ENCODE measurements around the gene RTP5. TPM values are rescaled to one million over a fixed set of nuclear protein-coding genes. Genes with fewer than 3 reads are reported as not detected.
A peak's percentile ranks its signal among the peaks of the same experiment; 100 is the strongest.

Gene RTP5
- total RNA-seq, 1 experiment from 2014 or later, result not detected

DNA sequence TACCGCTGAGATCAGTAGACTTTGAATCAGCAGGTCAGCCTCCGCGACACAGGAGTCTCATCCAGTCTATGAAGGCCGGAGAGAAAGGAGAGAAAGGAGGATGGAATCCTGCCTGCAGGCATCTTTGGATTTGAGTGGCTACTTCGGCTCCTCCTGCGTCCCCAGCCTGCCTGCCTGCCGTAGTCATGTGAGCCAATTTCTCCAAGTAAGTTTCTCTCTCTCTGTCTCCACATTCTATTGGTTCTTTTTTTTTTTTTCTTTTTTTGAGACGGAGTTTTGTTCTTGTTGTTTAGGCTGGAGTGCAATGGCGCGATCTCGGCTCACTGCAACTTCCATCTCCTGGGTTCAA, 27.5 kb upstream of the RTP5 start:
- in situ Hi-C loops (cut with HindIII; ENCODE audit: low pct_unique_long_range_greater_than_20kb, low sequenced_read_pairs), result no loop called here
- DNase-seq (ENCODE audit: low read depth), result no peak

DNA sequence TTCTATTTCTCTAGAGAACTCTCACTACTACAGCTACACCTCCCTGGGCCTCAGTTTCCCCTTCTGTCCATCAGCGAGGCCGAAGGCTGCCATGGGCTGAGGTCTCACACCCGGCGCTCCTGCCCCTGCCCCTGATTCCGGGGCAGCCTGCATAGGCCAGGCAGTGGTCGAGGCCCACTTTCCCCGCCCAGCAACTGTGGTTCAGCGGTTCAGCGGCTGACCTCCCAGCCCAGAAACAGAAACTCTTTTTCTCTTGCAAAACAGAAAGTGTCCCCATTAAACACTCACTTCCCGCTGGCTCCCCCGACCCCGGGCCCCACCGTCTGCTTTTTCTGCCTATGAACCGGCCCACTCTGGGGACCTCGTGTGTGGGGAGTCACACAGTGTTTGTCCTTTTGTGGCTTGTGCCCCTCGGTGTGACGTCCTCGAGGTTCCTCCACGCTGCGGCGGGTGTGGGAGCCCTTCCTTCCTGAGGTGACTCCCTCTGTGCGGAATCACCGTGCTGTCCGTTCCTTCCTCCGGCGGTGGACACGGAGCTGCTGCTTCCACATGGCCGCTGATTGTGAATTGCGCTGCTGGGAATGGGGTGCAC, 26.8 kb upstream of the RTP5 start:
- in situ Hi-C loops (cut with HindIII; ENCODE audit: low pct_unique_long_range_greater_than_20kb, low sequenced_read_pairs), result no loop called here
- no peak for DNase-seq (ENCODE audit: low read depth)

DNA sequence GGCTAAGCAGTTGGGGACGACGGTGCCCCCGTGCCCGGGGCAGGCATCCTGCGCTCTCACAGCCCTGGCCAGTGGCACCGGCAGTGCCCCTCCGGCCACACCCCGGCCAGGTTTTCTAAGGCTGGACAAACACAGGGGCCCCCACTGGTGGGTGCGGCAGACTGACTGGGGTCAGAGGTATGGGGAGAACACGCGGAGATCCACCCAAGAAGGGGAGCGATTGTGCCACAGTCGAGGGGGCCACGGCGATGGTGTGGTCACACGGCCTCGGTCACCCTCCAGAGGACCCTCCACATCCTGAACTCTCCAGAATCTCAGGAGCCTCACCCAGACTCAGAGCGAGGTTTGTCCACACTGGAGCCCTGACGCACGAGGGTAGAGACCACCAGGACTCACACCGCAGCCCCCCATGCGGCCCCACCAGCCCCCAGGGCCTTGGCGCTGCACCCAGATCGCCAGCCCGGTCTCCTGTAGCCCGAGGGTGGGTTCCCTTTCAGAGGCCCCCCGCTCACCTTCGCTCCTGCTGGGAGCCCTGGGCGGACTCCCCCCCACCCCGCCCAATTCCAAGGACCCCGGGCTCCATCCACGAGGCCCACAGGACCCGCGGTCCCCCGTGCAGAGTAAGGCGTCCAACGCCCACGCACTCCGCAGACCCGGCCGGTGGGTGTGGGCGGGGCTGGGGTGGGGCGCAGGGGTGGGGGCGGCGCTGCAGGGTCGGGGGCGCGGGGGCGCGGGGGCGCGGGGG, 26.0 kb upstream of the RTP5 start:
- no peak for DNase-seq (ENCODE audit: low read depth)
- in situ Hi-C loops (cut with HindIII; ENCODE audit: low pct_unique_long_range_greater_than_20kb, low sequenced_read_pairs), result no loop called here

DNA sequence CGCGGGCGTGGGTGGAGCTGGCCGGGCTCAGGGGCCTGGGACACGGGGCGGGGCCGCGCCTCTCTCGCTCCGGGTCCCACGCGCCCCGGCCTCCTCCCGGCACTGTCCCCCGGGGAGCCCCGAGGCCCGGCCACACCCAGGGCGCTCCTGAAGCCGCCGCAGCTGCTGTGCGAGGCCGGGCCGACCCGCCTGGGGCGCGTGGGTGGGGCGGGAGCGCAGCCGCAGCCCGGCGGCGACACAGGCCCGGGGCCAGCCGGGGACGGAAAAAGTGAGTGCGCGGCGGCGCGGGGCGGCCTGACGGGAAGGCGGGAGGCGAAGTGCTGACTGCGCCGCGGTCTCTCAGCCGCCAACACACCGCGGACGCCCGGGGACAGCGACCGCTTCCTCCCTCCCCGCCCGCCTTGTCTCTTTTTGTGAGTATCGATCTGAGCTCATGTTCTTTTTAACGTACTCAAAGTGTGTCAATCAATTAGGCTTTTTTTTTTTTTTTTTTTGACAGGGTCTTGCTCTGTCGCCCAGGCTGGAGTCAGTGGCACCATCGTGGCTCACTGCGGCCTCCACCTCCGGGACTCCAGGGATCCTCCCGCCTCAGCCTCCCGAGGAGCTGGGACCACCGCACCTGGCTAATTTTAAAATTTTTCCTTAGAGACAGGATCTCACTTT, 25.3 kb upstream of the RTP5 start:
- in situ Hi-C loops (cut with HindIII; ENCODE audit: low pct_unique_long_range_greater_than_20kb, low sequenced_read_pairs), result no loop called here
- peak; percentile 45 for DNase-seq (ENCODE audit: low read depth)

DNA sequence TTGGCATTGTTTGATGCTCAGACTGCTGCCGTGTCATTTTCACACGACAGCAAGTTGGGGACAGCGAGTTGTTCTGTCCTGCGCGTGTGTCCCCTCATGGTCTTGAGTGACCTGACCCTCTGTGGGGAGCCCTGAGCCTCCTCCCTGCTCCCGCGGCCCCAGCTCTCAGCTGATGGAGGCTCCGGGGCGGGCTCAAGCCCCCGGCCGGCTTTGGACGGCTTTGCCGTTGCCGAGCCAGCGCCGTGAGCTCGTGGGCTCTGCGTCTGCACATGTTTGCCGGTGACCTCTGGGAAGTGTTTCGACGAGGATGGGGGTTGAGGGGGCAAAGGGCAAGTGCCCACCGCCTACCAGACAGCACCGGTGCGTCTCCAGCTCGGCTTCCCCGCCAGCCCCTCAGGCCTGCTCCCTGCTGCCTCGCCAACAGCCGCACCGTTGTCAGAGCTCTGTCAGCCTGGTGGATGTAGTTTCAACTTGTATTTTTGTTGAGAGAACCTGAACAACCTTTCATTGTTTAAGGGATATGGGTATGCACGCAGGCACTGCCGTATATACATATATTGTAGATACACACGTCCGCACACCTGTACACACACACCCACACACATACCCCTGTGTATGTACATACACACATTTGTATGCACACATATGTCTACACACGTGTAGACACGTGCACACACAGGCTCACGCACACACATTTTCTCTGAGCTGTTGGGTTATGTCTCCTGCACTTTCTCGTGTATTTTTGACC, 24.5 kb upstream of the RTP5 start:
- in situ Hi-C loops (cut with HindIII; ENCODE audit: low pct_unique_long_range_greater_than_20kb, low sequenced_read_pairs), result no loop called here
- no peak for DNase-seq (ENCODE audit: low read depth)

DNA sequence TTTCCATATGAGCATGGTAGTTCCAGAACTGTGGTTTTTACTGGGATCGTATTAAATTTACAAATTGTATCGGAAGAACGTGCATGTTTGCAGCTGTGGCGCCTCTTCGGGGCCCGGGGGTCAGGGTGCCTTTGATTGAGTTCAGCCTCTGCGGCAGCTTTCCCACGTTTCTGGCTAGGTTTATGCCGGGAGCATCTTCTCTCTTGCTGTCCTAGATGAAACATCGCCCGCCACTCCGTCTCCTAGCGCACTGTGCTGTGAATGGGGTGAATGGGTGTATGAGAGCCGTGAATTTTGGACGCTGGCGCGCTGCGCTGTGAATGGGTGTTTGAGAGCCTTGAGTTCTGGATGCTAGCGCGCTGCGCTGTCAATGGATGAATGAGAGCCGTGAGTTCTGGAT, 23.1 kb upstream of the RTP5 start:
- in situ Hi-C loops (cut with HindIII; ENCODE audit: low pct_unique_long_range_greater_than_20kb, low sequenced_read_pairs), result no loop called here
- DNase-seq (ENCODE audit: low read depth), result no peak

DNA sequence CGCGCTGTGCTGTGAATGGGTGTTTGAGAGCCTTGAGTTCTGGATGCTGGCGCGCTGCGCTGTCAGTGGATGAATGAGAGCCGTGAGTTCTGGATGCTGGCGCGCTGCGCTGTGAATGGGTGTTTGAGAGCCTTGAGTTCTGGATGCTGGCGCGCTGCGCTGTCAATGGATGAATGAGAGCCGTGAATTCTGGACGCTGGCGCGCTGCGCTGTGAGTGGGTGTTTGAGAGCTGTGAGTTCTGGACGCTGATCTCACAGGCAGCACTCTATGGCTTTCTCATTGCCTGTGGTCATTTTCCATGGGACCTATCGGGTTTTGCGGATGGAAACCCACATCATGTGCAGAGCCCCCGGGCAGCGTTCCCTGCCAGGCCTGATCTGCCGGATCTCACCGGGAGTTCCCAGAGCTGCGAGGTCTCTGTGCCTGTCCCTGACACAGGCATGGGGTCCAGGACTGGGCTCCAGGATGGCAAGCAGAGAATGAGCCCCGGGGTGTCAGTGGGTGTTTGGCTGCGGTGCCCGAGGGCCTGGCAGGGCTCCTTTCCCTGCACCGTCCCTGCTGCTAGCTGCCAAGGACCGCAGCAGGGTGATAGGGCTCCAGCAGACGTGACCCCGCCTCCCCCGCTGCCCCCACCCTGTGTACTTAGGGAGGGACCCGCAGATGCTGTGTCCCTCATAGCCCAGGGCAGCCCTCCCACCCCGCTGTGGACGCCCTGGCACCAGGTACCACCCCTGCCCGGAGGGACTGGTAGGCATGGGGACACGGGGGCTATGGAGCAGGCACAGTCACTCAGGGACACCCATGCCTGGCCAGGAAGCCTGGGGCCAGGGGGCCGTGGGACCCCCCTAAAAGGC, 20.5 kb upstream of the RTP5 start:
- no peak for DNase-seq (ENCODE audit: low read depth)
- in situ Hi-C loops (cut with HindIII; ENCODE audit: low pct_unique_long_range_greater_than_20kb, low sequenced_read_pairs), result no loop called here

DNA sequence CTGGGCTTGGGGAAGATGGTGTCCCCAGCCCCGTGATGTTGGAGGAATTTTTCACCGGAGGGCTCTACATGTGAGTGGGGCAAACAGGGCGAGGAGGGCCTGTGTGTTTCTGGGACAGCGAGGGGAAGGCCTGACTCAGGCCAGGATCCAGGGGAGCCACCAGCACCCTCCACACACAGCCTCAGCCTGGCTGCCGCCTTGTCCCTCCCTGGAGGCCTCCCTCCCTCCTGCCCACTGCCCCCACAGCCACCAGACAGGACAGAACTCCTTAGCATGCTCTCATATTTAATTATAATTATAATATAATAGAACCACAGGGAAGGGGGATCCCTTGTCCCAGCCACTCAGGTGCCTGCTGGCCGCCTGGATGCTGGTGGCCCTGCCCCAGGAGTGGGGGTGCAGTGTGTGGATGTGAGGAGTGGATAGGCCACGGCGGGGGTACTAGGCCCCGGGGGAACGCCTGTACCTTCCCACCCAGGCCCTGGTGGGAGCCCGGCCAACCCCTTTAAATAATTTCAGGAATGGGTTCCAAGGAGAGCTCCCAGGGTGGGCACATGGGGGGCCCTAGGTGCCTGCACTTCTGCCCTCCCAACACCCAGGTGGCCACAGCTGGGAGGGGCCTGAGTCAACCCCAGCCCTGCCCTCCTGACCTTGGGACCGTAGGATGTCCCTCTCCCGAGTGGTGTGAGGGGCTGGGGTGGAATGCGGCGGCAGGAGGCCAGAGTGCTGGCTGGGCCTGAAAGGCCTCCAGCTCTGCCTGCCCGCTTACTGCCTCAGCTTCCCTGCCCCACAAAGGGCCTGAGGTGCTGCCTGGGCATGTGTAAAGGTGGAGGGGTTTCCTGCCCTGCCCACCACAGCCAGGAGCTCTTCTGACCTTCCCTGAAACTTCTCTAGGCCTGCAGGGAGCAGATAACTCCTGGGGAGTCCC, 19.6 kb upstream of the RTP5 start:
- in situ Hi-C loops (cut with HindIII; ENCODE audit: low pct_unique_long_range_greater_than_20kb, low sequenced_read_pairs), result no loop called here

DNA sequence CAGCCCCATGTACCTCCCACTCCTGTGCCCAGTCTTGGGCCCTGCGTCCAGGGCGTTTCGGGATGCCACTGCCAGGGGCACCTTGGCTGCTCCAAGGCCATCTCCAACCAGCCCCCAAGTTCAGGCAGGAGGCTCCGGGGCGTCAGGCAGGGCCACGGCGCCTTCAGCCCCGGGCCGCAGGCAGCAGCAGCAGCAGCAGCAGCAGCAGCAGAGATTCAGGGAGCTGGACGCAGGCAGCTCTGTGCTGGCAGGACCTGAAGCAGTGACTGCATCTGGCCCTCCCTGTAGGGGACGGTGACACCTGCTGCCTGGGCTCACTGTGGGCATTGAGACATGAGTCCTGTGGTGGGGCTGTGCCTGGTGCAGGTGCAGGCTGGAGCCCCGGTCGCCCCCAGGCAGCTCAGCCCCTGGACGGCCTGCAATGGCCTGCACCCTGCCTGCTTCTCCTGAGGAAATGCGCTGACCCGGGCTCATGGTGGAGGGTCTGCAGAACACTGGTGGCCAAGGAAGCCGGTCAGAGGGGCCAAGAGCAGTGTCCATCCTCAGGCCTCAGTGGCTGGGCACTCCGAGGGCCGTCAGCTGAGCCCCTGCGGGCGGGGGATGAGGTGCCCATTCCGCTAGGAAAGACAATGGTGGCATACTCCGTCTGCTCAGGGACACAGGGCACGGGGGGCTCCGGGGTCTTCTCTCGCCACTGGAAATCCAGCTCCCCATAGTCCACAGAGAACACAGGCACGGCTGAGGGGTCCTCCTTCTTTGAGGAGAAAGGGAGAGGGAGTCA, 18.8 kb upstream of the RTP5 start:
- in situ Hi-C loops (cut with HindIII; ENCODE audit: low pct_unique_long_range_greater_than_20kb, low sequenced_read_pairs), result no loop called here
- DNase-seq (ENCODE audit: low read depth), result no peak

More for the DNA sequence above, 19.6 kb upstream of the RTP5 start:
- no peak for DNase-seq (ENCODE audit: low read depth)

DNA sequence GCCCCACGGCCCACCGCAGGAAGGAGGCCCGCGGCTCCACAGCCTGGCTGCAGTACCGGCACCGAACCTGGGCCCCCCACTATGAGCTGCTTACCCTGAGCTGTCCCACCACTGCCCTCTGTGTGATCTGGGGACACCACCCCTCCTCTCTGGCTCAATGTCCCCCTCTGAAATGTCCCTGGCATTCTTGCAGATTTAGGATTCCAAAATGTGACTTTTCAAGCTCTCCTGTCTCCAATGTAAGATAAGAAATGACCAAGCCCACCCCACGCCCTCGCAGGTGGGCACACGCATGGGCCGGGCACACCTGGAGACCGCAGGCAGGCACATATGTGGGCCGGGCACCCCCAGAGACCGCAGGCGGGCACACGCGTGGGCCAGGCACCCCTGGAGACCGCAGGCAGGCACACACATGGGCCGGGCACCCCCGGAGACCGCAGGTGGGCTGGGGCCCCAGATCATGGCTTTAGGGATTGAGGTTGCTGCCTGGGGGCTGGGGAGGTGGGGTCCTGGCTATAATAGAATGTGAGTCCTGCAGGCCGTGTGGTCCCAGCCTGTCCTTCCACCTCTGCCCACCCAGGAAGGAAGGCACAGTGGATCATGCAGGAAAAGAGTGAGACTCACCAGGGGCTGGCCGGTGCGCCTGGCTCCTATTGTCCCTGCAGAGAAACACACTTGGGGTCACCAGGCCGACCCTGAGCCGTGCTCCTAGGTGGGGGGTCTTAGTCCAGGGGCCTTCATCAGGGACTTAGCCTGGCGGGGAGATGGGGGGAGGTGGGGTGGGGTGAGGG, 18.0 kb upstream of the RTP5 start:
- in situ Hi-C loops (cut with HindIII; ENCODE audit: low pct_unique_long_range_greater_than_20kb, low sequenced_read_pairs), result no loop called here
- no peak for DNase-seq (ENCODE audit: low read depth)

DNA sequence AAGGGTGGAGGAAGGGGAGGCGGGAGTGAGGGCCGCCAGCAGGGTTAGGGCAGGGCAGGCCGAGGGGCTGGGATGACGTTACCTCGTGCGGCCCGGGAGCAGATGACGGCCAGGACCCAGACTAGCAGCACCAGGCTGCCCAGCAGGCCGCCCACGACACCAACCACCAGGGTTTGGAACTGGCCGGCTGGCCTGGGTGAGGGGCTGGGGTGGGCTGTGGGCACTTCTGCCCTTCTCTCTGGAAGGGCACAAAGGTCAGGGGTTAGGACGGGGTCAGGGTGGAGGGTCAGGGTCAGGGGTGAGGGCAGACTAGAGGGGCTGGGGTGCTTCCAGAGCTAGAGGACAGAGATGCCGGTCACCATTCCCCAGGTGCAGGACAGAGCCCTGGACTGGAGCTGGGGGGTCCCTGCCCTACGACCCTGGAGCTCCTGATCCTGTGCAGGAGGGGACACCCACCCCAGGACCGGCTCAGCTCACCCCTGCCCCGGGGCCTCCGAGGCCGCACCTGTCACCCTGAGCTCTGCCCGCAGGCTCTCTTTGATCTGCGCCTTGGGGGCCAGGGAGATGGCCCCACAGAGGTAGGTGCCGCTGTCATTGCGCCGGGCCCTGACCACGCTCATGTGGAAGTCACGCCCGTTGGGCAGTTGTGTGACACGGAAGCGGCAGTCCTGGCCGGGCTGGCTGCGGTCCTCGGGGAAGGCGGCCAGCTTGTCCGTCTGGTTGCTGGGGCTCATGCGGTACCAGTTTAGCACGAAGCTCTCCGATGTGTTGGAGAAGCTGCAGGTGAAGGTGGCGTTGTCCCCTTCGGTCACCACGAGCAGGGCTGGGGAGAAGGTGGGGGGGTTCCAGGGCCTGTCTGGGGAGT, 17.2 kb upstream of the RTP5 start:
- DNase-seq (ENCODE audit: low read depth), result no peak
- in situ Hi-C loops (cut with HindIII; ENCODE audit: low pct_unique_long_range_greater_than_20kb, low sequenced_read_pairs), result no loop called here

DNA sequence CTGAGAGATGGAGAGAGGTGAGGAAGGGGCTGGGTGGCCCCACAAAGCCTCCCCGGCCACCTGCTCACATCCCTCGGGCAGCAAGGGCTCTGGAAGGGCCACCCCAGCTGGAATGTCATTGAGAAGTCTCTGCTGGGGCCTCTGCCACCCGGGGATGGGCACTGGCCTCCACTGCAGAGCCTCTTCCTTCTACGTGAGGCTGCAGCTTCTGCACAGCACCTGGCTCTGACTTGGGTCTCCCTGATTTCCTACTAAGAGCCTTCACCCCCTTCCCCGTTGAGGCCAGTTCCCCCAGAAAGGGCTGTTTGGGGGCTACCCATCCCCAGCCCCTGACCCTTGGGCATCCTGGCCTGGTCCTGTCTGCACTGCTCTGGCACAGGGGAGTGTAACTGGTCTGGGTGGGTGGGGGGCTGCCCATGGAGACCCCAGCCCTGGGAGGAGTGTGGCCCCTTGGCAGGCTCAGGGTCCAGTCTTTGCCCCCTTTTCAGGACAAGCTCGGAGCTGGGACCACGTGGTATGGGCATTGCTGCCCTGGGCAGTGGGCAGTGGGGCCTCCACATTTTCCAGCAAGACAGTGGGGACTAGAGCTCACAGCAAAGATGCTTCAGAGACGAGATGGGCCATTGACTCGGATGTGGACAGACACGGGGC, 16.4 kb upstream of the RTP5 start:
- no peak for DNase-seq (ENCODE audit: low read depth)
- in situ Hi-C loops (cut with HindIII; ENCODE audit: low pct_unique_long_range_greater_than_20kb, low sequenced_read_pairs), result no loop called here

DNA sequence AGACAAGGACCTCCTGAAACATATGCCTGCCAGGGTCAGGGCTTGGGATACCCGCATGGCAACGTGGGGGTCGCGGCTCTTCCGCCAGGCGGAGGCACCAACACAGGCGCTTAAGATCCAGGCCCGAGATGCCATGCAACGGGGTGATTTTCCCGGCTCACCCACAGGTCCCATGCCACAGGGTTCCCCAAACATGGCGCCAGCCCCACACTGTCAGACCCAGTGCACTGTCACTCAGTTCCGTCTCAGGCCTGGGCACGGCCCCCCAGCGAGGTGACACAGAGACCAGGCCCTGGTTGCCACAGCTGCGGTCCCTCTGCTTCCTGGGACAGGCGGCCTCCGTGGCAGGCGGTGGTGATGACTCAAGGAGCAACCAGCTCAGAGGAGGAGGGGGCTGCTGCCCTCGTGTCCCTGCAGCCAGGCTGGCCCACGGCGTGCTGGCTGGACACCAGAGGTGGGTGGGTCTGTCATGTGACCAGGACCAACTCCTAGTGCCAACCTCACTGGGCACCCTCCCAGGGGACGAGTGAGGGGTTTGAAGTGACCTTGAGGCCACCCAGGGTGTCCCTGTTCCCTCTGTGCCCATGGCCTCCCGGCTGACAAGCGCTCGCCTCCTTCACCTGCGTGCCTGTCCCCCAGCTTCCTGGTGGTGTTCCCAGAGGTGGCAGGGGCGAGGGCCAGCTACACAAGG, 15.7 kb upstream of the RTP5 start:
- DNase-seq (ENCODE audit: low read depth), result no peak

More for the DNA sequence above, 15.7 kb upstream of the RTP5 start:
- in situ Hi-C loops (cut with HindIII; ENCODE audit: low pct_unique_long_range_greater_than_20kb, low sequenced_read_pairs), result no loop called here
